ENCODE data around the gene NECTIN3. TPM values are rescaled to one million over a fixed set of nuclear protein-coding genes. Genes with fewer than 3 reads are reported as not detected.

The NECTIN3 gene
- total and polyA plus RNA-seq, 7 donors, result 2.1 to 7.0 (median 3.3) TPM

- Histone ChIP-seq H3K36me3 (ENCODE audit: insufficient read depth in 1 of 2, low read depth in 1 of 2) (no peaks in the 10 kb centered on the region), H3K9me3 (no peaks in the 10 kb centered on the region), H3K27me3 (ENCODE audit: insufficient read depth in 3 of 3, low read length in 2 of 3) (no peaks in the 10 kb centered on the region), H3K27ac (no peak overlapping the region), H3K4me1 (no peaks in the 10 kb centered on the region), H3K4me3 (no peak overlapping the region)
- intact Hi-C loops (cut with DNase I), result no loop called here
- WGBS, 3 donors, result 63 to 70% (median 63%) methylated on average over 2 of the region's 2 CpGs
- ATAC-seq (no peak), DNase-seq (no peak)
- TF ChIP-seq CTCF (IDR thresholded peaks at IDR 0.05), result no peak
Measured at GRCh38 chr3:111107662-111108035, 36.0 kb downstream of the NECTIN3 start.

- WGBS, 3 donors, result 70 to 87% (median 74%) methylated on average over 2 of the region's 2 CpGs
- Histone ChIP-seq H3K4me1 (no peaks in the 10 kb centered on the region), H3K36me3 (ENCODE audit: insufficient read depth in 1 of 2, low read depth in 1 of 2) (no peaks in the 10 kb centered on the region), H3K27me3 (ENCODE audit: insufficient read depth in 3 of 3, low read length in 2 of 3) (no peaks in the 10 kb centered on the region), H3K9me3 (no peaks in the 10 kb centered on the region), H3K4me3 (no peak overlapping the region), H3K27ac (no peak overlapping the region)
- intact Hi-C loops (cut with DNase I), result no loop called here
- no peak for TF ChIP-seq CTCF (IDR thresholded peaks at IDR 0.05)
- no peak for DNase-seq
- ATAC-seq, result no peak
Measured at GRCh38 chr3:111112913-111113312, 41.3 kb downstream of the NECTIN3 start.

GRCh38 chr3:111128884-111129283, 57.3 kb downstream of the NECTIN3 start:
- Histone ChIP-seq H3K9me3 (no peaks in the 10 kb centered on the region), H3K4me1 (no peaks in the 10 kb centered on the region), H3K27me3 (ENCODE audit: insufficient read depth in 3 of 3, low read length in 2 of 3) (no peaks in the 10 kb centered on the region), H3K36me3 (ENCODE audit: insufficient read depth in 1 of 2, low read depth in 1 of 2) (peaks cover 0 to 8% of the 10 kb centered on the region in 2 donors), H3K4me3 (no peak overlapping the region), H3K27ac (no peak overlapping the region)
- DNase-seq (no peak), ATAC-seq (no peak)
- intact Hi-C loops (cut with DNase I), result no loop called here
- no peak for TF ChIP-seq CTCF (IDR thresholded peaks at IDR 0.05)

- Histone ChIP-seq H3K9me3 (no peaks in the 10 kb centered on the region), H3K4me3 (no peak overlapping the region), H3K36me3 (ENCODE audit: insufficient read depth in 1 of 2, low read depth in 1 of 2) (peaks cover 0 to 14% of the 10 kb centered on the region in 2 donors), H3K27me3 (ENCODE audit: insufficient read depth in 3 of 3, low read length in 2 of 3) (no peaks in the 10 kb centered on the region), H3K27ac (no peak overlapping the region), H3K4me1 (no peaks in the 10 kb centered on the region)
- DNase-seq (no peak), ATAC-seq (no peak)
- intact Hi-C loops (cut with DNase I), result no loop called here
- no peak for TF ChIP-seq CTCF (IDR thresholded peaks at IDR 0.05)
- 96 to 98% (median 98%) methylated on average over 1 of the region's 1 CpG for WGBS, 3 donors
Measured at GRCh38 chr3:111130827-111131226, 59.2 kb downstream of the NECTIN3 start.

- ATAC-seq, result no peak
- H3K36me3 ChIP-seq (ENCODE audit: insufficient read depth in 1 of 2, low read depth in 1 of 2), result peaks cover 0 to 14% of the 10 kb centered on the region in 2 donors
Measured at GRCh38 chr3:111134302-111134701, 62.7 kb downstream of the NECTIN3 start.

More at GRCh38 chr3:111134302-111134701, 62.7 kb downstream of the NECTIN3 start:
- no peak for TF ChIP-seq CTCF (IDR thresholded peaks at IDR 0.05)
- intact Hi-C loops (cut with DNase I), result no loop called here
- no peaks in the 10 kb centered on the region for H3K9me3 ChIP-seq
- no peak for DNase-seq
- H3K27me3 ChIP-seq (ENCODE audit: insufficient read depth in 3 of 3, low read length in 2 of 3), result no peaks in the 10 kb centered on the region
- H3K4me3 ChIP-seq, result no peak overlapping the region
- no peak overlapping the region for H3K27ac ChIP-seq
- H3K4me1 ChIP-seq, result no peaks in the 10 kb centered on the region

All from psoas muscle (tissue), 8 donors.